A172 (cell line): Measurements from ENCODE around the gene NGLY1. TPM values are rescaled to one million over a fixed set of nuclear protein-coding genes. Genes with fewer than 3 reads are reported as not detected.

Experiments
- DNase-seq: peaks from one replicate; pipeline ENCODE4 v3.0.0-alpha.2; 2015; ENCODE audit warnings: low spot score
- total RNA-seq: library from RNA; depleted of rRNA; stranded (reverse); fragments of >200 nt; shearing (Covaris generic); gene quantifications from 2 replicates; pipeline ENCODE4 v1.2.3, GENCODE V29; 2014

Gene NGLY1
- total RNA-seq, 1 experiment from 2014 or later, result 41.6 TPM

DNA sequence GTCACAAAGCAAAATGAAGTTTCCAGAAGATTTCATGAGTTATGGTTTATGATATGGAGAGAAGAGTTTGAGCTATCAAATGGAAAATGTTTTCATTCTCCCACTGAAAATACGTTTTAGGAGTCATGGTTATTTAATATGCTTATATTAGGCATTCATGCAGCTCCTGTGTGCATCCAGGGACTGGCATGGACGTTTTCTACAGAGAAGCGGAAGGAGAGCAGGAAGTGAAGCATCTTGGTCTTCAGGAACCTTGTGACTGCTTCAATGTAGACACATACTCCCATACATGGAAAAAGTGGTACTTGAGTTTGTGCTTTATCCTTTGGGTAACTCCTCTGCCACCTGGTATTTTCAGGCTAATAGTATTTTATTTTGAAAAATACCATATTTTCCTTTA lies 75.2 kb downstream of the NGLY1 start:
- DNase-seq, result no peak

DNA sequence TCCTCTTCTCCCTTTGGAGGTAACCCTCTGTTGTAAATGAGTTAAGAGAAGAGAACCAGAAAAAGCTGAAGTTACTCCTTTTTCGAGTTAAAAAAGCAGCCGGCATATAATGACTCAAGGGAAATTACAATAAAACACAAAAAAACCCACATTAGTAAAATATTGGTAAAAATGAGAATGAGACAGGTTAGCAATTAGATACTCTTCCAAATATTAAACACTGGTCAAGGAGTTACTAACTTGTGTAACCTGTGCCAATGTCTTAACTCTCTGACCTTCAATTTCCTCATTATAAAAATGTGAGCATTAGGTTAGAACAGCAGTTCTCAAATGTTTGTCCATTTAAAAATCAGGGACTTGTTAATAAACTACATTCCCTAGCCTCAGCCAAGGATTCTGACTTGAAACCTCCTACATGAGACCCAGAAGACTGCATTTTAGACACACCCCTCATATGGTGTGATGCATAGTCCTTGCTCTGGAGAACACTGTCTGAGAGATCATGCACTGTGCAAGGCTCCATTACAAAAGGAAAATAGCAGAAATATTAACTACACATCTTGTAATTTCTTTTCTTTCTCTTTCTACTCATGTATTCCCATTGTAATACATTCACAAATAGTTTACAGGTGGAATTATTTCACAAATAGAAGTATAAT lies 75.8 kb downstream of the NGLY1 start:
- no peak for DNase-seq

DNA sequence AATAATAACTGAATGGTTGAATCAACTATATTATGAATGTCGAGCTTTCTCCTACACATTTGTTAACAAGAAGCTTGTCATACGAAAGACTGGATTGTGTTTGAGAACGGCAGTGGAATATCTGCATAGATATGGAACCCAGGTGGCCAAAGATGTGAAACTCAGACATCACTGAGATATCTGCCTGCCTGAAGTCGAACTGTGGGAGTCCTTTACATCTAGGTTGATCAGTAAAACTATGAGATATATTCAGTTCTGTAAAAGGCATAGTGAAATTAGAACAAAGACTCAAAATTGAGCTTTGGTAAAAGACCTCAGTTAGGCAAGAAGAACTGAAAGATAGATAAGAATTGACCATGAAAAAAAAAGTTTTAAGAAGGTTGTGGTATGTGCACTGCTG lies 77.0 kb downstream of the NGLY1 start:
- no peak for DNase-seq

DNA sequence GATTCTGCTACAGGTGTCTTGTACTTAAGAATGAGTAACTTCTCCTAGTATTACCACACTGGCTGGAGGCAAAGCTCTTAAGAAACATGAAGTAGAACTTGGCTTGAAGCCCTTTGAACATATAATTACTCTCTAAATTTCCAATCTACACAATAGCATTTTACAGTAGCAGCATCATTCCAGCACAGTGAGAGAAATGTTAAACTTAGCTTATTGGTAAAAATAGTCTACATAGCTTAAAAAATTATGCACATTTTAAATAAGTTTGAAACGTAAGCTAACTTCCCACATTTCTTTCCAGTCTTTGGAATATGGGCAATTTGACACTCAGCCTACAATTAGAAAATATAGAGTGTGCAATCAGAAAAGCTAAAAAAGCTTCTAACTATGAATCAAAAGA lies 85.7 kb downstream of the NGLY1 start:
- DNase-seq, result no peak

DNA sequence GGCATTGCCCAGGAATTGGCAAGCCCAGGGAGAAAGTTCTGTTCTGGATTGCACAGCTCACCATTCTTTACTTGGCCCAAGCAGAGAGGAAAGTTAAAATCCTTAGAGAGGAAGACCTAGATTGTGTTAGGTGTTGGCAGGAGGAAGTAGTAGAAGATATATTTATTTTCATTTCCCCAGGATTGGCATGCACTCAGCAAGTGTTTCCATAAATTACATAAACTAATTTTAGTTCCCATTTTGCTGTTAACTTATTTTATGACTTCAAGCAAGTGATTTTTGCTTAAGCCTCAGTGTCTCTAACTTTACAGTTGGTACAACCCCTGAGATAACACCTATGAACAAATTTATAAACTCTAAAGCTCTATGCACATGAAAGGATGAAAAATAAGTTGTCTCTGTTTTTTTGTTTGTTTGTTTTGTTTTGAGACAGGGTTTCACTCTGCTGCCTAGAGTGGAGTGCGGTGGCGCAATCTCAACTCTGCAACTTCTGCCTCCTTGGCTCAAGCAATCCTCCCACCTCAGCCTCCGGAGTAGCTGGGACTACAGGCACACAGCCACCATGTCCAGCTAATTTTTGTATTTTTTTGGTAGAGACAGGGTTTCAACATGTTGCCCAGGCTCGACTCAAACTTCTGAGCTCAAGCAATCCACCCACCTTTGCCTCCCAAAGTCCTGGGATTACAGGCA lies 87.4 kb downstream of the NGLY1 start:
- no peak for DNase-seq

DNA sequence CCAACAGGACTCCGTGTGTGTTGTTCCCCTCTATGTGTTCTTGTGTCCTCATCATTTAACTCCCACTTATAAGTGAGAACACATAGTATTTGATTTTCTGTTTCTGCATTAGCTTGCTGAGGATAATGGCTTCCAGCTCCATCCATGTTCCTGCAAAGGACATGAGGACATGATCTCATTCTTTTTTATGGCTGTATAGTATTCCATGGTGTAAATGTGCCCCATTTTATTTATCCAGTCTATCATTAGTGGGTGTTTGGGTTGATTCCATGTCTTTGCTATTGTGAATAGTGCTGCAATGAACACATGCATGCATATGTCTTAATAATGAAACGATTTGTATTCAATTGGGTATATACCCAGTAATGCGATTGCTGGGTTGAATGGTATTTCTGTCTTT lies 90.0 kb downstream of the NGLY1 start:
- DNase-seq, result no peak

DNA sequence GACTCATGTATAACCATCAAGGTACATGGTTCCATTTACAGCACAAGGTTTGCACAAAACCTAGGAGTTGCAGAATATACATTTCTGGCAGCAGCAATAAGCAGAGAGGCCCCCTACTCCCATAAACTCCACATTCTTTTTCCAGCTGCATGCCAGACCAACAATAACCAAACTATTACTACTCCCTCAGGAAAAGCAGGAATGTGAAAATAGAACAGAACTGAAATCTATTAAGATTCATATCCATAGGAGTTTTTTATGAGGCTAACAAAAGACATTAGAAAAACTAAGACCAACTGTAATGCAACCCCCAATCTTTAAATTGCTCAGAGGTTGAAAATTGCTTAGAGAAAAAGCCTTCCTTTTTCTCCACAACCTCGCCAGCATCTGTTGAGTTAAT lies 90.9 kb downstream of the NGLY1 start:
- DNase-seq, result no peak

DNA sequence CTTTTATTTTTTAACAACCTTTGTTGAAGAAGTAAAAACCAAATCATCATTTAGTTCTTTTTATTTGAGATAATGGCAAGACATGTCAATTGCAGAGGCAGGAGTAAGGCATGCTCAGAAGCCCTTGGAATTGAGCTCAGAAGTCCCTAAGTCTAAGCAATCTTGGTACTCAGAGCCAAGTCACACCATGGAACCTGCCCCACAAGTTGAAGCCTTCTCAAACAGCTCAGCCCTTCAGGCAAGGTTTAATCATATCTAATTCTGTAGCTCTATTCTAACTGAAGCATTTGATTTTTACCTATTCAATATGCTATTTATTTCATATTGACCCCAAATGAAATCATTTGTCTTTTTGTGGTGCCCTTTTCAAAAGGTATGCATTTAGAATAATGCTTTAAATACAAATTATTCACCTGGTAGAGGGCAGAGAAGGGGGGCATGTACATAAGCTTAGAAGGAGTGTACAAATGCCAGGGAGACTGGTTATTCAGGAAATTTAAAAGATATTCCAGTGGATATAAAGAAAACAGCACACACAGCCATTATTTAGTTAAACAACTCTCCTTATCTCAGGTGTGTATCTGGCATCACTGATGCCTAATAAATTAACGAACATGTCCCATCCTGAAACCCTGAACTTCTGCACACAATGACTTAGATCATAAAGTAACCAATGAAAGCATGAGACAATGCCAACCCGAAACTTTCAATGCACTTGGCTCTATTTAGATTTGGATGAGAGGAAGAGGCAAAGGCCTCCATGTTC lies 92.3 kb downstream of the NGLY1 start:
- no peak for DNase-seq

DNA sequence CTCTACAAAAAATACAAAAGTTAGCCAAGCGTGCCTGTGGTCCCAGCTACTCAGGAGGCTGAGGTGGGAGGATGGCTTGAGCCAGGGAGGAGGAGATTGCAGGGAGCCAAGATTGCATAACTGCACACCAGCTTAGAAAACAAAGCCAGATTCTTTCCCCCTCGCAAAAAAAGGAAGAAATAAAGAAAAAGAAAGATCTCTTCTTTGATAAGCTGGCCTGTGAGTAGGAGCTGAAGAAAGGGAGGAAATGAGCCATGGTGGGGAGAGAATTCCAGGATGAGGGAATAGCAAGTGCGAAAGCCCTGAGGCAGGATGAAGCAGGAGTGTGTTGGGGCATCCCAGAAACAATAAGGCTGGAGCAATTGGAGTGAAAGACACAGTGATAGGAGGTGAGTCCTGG lies 94.0 kb downstream of the NGLY1 start:
- no peak for DNase-seq

DNA sequence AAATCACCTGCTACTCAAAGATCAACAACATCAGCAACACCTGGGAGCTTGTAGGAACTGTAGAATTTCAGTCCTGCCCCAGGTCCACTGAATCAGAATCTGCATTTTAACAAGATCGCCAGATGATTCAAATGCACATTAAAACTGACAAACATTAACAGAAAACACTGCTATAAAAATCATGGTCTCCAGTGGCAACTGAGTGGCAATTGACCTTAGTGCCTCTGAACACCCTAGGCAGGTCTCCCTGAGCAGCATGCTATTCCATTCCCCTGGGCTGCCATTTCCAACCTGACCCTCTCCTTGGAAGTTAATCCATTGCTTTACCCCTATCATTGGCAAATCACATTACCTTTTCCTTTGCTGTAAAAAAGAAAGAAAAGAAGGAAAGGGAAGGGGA lies 95.5 kb downstream of the NGLY1 start:
- no peak for DNase-seq

DNA sequence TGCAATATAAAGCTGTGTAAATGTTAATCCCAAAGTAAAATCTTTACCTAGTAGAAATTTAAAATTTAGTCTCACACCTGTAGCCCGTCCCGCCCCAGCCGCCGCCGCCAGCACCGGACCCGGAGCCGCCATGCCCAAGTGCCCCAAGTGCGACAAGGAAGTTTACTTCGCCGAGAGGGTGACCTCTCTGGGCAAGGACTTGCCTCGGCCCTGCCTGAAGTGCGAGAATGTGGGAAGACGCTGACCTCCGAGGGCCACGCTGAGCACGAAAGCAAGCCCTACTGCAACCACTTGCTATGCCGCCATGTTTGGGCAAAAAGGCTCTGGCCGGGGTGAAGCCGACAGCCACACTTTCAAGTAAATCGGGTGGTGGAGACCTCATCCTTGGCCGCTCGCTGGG lies 96.5 kb downstream of the NGLY1 start:
- DNase-seq, result no peak

DNA sequence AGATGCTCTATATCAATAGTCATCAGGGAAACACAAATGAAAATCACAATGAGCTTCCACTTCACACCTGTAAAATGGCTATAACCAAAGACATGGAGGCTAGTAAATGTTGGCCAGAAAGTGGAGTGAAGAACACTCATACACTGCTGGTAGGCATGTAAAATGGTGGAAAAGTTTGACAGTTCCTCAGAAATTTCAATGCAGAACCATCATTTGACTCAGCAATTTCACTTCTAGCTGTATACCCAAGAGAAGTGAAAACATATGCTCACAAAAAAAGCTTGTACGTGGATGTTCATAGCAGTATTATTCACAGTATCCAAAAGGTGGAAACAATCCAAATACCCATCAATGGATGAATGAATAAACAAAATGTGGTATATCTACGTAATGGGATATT lies 99.4 kb downstream of the NGLY1 start:
- no peak for DNase-seq

DNA sequence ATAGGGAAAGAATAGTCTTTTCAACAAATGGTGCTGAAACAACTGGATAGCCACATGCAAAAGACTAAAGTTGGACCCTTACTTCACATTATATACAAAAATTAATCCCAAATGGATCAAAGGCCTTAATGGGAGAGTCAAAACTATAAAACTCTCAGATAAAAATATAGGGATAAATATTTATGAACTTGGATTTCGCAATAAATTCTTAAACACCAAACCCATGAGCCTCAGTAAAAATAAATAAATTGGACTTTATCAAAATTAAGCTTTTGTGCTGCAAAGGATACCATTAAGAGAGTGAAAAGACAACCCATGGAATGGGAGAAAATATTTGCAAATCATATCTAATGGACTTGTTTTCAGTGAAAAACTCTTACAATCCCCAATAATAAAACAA lies 99.8 kb downstream of the NGLY1 start:
- DNase-seq, result no peak

DNA sequence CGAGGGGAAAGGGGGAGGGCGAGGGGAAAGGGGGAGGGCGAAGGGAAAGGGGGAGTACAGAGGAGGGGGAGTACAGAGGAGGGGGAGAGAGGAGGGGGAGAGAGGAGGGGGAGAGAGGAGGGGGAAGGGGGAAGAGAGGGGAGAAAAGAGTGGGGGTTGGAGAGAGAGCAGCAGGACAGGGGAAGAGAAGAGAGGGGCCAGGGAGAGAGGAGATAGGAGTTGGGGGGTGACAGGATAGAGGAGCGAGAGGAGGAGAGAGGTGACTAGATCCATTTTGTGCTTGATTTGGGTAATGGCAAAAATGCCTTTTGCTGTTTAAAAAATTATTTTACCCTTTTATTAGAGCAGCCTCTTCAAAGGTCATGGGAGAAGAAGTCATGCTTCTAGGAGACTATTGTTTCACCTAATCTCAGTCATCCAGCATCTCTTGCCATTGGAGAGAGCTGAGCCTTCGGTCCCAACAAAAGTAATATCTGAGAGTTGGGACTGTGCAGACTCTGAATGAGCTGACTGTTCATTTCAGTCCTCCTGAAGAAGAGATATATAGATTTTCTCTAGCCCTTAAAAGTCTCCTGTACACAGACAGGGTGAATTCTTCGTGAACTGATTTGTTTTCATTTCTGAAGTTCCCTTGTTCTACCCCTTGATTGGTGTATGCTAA lies 103.5 kb downstream of the NGLY1 start:
- DNase-seq, result no peak

DNA sequence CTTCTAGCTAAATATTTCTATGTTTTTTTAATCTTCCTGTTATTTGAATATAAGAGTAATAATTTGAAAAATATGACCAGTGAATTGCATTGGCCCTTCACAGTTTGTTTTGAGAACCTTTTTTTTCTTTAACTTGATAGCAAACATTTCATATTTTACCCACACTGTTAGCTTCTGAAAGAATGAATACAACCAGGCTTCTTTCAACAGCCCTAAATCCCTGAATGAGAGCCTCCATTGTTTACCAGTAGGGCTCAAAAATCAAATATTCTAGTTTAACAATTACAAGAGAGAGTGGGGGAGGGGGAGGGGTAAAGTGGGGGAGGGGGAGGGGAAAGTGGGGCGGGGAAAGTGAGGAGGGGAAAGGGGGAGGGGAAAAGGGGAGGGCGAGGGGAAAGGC lies 104.1 kb downstream of the NGLY1 start:
- no peak for DNase-seq

DNA sequence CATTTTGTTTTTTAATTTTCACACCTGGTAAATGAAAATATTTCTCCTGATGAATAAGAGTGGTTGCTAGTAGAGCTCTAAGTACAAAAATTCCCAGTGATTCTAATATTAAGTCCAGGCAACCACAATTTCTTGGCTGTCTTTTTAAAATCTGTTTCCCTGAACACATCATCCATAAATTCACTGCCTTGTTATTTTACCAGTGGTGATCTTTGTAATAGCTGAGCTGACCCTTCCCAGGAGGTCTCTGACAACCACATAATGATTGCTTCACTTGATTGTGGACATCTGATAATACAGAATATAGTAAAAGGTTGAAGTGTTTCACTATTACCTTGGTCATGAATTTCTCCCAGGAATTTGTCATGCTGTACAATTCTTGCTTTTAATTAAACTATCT lies 104.7 kb downstream of the NGLY1 start:
- no peak for DNase-seq

DNA sequence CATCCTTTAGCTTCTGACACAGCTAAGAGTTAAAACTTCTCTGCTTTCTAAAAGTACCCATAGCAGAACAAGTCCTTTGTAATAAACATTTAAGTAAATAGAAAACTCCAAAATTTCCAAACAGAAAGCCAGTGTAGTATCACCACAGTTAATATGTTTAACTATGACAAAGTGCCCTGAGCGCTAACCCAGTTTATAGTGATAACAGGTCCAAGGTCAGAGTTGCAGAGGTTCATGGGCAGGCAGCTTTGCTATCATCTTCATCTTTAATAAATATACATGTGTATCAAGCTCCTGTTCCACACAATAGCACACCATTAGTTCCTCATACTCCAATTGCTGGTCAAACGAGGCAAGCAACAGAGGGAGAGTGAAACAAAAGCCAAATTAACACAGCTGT lies 106.1 kb downstream of the NGLY1 start:
- DNase-seq, result no peak

DNA sequence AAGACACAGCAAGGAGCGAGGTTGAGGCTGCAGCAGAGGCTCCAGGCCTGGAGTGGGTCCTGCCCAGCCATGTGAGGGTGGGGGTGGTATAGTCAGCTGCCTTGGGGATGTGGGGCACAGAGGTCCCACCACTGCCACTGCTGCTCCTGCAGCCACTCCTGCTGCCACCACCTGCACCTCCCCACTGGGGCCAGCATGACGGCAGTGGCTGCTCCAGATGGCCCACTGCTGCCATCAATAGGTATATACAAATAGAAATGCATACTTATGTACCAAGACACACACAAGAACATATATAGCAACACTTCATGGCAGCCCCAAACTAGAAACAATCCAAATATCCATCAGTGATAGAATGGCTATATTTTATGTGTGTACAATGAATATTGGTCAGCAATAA lies 108.6 kb downstream of the NGLY1 start:
- no peak for DNase-seq

DNA sequence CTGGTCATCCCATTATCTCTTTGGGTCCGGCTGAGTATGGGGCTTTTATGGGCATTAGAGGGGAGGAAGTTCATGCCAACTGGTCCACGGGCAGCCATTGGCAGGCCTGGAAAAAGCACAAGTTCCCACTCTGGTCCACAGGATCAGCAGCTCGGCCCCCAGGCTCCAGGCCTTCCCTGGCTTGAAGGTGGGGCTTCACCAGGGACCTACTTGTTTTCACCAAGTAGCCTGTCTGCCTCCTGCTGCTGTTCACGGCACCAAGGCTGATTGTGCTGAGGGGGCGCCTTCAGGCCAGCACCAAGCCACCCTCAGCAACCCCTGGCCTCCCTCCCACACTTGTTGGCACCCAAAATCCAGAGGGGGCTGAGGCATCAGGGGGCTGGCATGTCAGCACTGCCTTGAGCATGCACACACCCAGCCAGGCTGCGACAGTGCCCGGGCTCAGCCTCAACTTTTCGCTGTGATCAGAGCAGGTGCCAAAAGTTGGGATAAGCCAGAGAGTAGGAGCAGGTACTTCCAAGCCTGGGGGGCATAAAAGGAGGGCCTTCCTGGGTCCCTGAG lies 109.4 kb downstream of the NGLY1 start:
- DNase-seq, result no peak
